PFSK-1 (cell line): ENCODE results near the gene CT55.

Experiments
- FOXP2 ChIP-seq: optimal IDR thresholded peaks from 2 replicates; pipeline ENCODE3; 2011; ENCODE audit warnings: borderline replicate concordance, control low read depth, inconsistent platforms; ENCODE audit not compliant: insufficient read depth; ENCODE audit errors: extremely low read length, extremely low read depth
- POLR2AphosphoS5 ChIP-seq: IDR thresholded peaks from 2 replicates; pipeline ENCODE4 v1.6.1; 2012; ENCODE audit warnings: low read depth, mild to moderate bottlenecking, control low read depth, low read length, moderate library complexity
- SIN3A ChIP-seq: IDR thresholded peaks from 2 replicates; pipeline ENCODE4 v1.6.1; 2012; ENCODE audit warnings: mild to moderate bottlenecking, low read length, moderate library complexity, borderline replicate concordance; ENCODE audit not compliant: insufficient read depth
- TAF1 ChIP-seq: IDR thresholded peaks from 2 replicates; pipeline ENCODE4 v1.6.1; 2012; ENCODE audit warnings: low read length, control low read depth, borderline replicate concordance; ENCODE audit not compliant: insufficient read depth
- TF ChIP-seq, protein P1 (sequence below), 2 experiments: IDR thresholded peaks; 2 replicates each; pipeline versions ENCODE4 v1.6.1 to v1.8.0; 2011 to 2012; ENCODE audit warnings: low read depth in 2 of 2, low read length in 2 of 2, control low read depth in 1 of 2, inconsistent platforms in 1 of 2, mild to moderate bottlenecking in 1 of 2, moderate library complexity in 1 of 2; ENCODE audit not compliant: insufficient read depth in 1 of 2

DNA sequence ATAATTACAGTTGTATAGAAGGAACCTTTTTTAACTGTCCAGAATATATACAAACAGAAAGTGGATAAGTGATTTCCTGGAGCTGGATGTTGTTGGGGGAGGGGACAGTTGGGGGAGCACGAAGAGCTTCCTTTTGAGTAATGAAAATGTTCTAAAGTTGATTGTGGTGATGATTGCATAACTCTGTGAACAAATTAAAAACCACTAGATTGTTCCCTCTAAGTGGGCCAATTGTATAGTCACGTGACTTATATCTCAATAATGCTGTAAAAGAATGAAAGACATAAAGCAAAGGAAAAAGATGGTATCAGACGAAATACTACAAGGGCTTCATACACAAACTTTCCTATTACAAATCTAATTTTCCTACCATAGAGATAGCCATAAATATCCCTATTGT lies 2.7 kb downstream of the CT55 start:
- no peak for TF ChIP-seq POLR2AphosphoS5
- TF ChIP-seq, protein P1, sequence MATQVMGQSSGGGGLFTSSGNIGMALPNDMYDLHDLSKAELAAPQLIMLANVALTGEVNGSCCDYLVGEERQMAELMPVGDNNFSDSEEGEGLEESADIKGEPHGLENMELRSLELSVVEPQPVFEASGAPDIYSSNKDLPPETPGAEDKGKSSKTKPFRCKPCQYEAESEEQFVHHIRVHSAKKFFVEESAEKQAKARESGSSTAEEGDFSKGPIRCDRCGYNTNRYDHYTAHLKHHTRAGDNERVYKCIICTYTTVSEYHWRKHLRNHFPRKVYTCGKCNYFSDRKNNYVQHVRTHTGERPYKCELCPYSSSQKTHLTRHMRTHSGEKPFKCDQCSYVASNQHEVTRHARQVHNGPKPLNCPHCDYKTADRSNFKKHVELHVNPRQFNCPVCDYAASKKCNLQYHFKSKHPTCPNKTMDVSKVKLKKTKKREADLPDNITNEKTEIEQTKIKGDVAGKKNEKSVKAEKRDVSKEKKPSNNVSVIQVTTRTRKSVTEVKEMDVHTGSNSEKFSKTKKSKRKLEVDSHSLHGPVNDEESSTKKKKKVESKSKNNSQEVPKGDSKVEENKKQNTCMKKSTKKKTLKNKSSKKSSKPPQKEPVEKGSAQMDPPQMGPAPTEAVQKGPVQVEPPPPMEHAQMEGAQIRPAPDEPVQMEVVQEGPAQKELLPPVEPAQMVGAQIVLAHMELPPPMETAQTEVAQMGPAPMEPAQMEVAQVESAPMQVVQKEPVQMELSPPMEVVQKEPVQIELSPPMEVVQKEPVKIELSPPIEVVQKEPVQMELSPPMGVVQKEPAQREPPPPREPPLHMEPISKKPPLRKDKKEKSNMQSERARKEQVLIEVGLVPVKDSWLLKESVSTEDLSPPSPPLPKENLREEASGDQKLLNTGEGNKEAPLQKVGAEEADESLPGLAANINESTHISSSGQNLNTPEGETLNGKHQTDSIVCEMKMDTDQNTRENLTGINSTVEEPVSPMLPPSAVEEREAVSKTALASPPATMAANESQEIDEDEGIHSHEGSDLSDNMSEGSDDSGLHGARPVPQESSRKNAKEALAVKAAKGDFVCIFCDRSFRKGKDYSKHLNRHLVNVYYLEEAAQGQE (IDR thresholded peaks at IDR 0.05; ENCODE audit: insufficient read depth in 1 of 2, low read depth in 2 of 2, low read length in 2 of 2): no peak
- TF ChIP-seq TAF1: no peak
- no peak for TF ChIP-seq FOXP2
- TF ChIP-seq SIN3A: no peak
